ENCODE results near the gene ZDHHC20. TPM values are rescaled to one million over a fixed set of nuclear protein-coding genes. Genes with fewer than 3 reads are reported as not detected.
"Not testable (repeated sequence)": the region's sequence is repeated elsewhere in the genome, so short reads cannot be mapped to it uniquely, and the experiment has no call there.

ZDHHC20 gene
- total and polyA plus RNA-seq, 2 experiments from 2014 or later = 25.2 to 132 TPM

DNA sequence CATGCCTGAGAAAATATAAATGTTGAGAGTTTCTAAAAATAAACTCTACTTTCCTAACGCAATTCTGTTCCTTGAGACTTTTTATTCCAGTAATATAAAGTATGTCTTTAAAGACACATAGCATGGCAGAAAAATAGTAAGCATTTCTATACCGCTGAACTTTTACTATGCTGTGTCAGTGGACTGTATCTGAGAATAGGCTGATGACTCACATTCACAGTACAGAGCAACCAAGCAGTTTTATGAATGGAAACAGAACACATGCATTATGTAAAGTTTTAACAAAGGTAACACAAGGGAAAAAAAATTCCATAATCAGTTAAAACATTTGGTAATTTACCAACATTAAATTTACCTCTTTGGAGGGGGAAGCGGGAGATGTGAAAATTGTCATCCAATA lies 38.4 kb downstream of the ZDHHC20 start:
- no peak overlapping the region for H3K4me3 ChIP-seq
- H3K79me2 ChIP-seq = peaks cover 43% of the 10 kb centered on the region
- no peak overlapping the region for H2AFZ ChIP-seq
- TF ChIP-seq, protein P1, sequence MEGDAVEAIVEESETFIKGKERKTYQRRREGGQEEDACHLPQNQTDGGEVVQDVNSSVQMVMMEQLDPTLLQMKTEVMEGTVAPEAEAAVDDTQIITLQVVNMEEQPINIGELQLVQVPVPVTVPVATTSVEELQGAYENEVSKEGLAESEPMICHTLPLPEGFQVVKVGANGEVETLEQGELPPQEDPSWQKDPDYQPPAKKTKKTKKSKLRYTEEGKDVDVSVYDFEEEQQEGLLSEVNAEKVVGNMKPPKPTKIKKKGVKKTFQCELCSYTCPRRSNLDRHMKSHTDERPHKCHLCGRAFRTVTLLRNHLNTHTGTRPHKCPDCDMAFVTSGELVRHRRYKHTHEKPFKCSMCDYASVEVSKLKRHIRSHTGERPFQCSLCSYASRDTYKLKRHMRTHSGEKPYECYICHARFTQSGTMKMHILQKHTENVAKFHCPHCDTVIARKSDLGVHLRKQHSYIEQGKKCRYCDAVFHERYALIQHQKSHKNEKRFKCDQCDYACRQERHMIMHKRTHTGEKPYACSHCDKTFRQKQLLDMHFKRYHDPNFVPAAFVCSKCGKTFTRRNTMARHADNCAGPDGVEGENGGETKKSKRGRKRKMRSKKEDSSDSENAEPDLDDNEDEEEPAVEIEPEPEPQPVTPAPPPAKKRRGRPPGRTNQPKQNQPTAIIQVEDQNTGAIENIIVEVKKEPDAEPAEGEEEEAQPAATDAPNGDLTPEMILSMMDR (IDR thresholded peaks at IDR 0.05; ENCODE audit: poor library complexity) = no peak
- TF ChIP-seq EZH2phosphoT487 (IDR thresholded peaks at IDR 0.05; ENCODE audit: low read depth, severe bottlenecking, unreplicated experiment) (no peak), EZH2 (IDR thresholded peaks at IDR 0.05; ENCODE audit: borderline replicate concordance) (no peak)
- H3K27me3 ChIP-seq = no peaks in the 10 kb centered on the region
- peaks cover 4% of the 10 kb centered on the region for H4K20me1 ChIP-seq (ENCODE audit: insufficient read depth, poor library complexity, severe bottlenecking)
- DNase-seq (ENCODE audit: low spot score) = peak; percentile 17
- H3K4me1 ChIP-seq (ENCODE audit: insufficient read depth) = no peaks in the 10 kb centered on the region
- no peaks in the 10 kb centered on the region for H3K36me3 ChIP-seq (replicated peaks; ENCODE audit: insufficient read depth, low read depth)
- no peaks in the 10 kb centered on the region for H3K9me2 ChIP-seq (replicated peaks; ENCODE audit: insufficient read depth)
- H3K9me3 ChIP-seq (ENCODE audit: low read depth) = no peaks in the 10 kb centered on the region
- no peak overlapping the region for H3K4me2 ChIP-seq
- WGBS (ENCODE audit: low lambda C conversion rate, missing lambda C conversion rate) = 75% methylated on average over 3 of the region's 3 CpGs
- H3K27ac ChIP-seq = no peak overlapping the region

DNA sequence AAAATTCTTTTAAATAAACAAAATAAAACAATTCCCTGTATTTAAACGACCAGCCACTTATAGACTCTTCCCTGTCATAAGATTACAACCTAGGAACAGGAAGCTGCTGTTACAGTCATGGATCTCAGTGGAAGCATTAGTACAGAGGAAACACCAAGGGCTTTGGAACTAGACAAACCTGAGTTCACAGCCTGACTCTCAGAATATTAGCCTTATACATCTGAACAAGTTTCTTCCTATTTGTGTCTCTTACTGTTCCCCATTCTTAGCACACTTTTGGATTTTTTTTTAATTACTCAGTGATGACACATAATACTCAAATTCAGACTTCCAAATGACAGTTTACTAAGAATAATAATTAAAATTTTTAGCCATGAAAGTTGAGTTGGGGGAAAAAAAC lies 46.1 kb downstream of the ZDHHC20 start:
- Histone ChIP-seq H4K20me1 (ENCODE audit: insufficient read depth, poor library complexity, severe bottlenecking) (no peaks in the 10 kb centered on the region), H3K9me3 (ENCODE audit: low read depth) (no peaks in the 10 kb centered on the region), H2AFZ (no peak overlapping the region), H3K4me2 (no peak overlapping the region), H3K27ac (no peak overlapping the region), H3K9me2 (replicated peaks; ENCODE audit: insufficient read depth) (no peaks in the 10 kb centered on the region), H3K4me1 (ENCODE audit: insufficient read depth) (no peaks in the 10 kb centered on the region), H3K27me3 (no peaks in the 10 kb centered on the region), H3K79me2 (peaks cover 12% of the 10 kb centered on the region), H3K4me3 (no peak overlapping the region), H3K36me3 (replicated peaks; ENCODE audit: insufficient read depth, low read depth) (no peaks in the 10 kb centered on the region)
- no peak for TF ChIP-seq EZH2 (IDR thresholded peaks at IDR 0.05; ENCODE audit: borderline replicate concordance)
- TF ChIP-seq, protein P1 (IDR thresholded peaks at IDR 0.05; ENCODE audit: poor library complexity) = no peak
- no peak for TF ChIP-seq EZH2phosphoT487 (IDR thresholded peaks at IDR 0.05; ENCODE audit: low read depth, severe bottlenecking, unreplicated experiment)
- 80% methylated on average over 1 of the region's 1 CpG for WGBS (ENCODE audit: low lambda C conversion rate, missing lambda C conversion rate)
- no peak for DNase-seq (ENCODE audit: low spot score)

DNA sequence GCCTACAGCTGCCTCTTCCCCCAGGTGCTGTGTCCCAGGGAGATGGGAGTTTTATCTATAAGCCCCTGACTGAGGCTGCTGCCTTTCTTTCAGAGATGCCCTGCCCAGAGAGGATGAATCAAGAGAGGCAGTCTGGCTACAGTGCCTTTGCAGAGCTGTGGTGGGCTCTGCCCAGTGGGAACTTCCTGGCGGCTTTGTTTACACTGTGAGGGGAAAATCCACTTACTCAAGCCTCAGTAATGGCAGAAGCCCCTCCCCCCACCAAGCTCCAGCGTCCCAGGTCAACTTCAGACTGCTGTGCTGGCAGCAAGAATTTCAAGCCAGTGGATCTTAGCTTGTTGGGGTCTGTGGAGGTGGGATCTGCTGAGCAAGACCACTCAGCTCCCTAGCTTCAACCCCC lies 48.6 kb downstream of the ZDHHC20 start:
- WGBS (ENCODE audit: low lambda C conversion rate, missing lambda C conversion rate) = 49% methylated on average over 2 of the region's 2 CpGs
- not testable (repeated sequence) for H3K79me2 ChIP-seq; H3K4me1 ChIP-seq (ENCODE audit: insufficient read depth); H3K4me3 ChIP-seq; DNase-seq (ENCODE audit: low spot score); H3K27me3 ChIP-seq; H3K36me3 ChIP-seq (replicated peaks; ENCODE audit: insufficient read depth, low read depth); H3K9me3 ChIP-seq (ENCODE audit: low read depth); H3K4me2 ChIP-seq; H3K27ac ChIP-seq; H3K9me2 ChIP-seq (replicated peaks; ENCODE audit: insufficient read depth); H4K20me1 ChIP-seq (ENCODE audit: insufficient read depth, poor library complexity, severe bottlenecking); H2AFZ ChIP-seq

DNA sequence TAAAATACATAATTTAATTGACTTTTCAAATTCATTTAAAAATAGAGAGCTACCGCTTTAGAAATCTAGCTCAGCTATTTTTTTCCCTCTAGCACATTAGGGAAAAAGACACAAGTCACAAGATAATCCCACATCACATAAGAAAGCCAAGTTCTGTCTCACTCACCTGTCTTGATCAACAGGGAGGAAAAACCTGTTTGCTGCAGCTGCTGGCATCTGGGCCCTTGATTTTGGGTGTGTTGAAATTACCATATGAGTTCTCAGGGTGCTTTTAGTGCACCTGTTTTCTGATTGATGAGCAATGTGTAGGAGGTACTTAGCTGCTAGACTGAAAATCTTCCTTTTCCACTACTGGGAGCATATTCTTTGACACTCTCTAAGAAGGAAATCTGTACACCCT lies 53.8 kb downstream of the ZDHHC20 start:
- no peak overlapping the region for H3K4me2 ChIP-seq
- TF ChIP-seq EZH2phosphoT487 (IDR thresholded peaks at IDR 0.05; ENCODE audit: low read depth, severe bottlenecking, unreplicated experiment) = no peak
- no peak for TF ChIP-seq EZH2 (IDR thresholded peaks at IDR 0.05; ENCODE audit: borderline replicate concordance)
- TF ChIP-seq, protein P1 (IDR thresholded peaks at IDR 0.05; ENCODE audit: poor library complexity) = no peak
- DNase-seq (ENCODE audit: low spot score) = no peak
- no peaks in the 10 kb centered on the region for H3K27me3 ChIP-seq
- no peaks in the 10 kb centered on the region for H3K36me3 ChIP-seq (replicated peaks; ENCODE audit: insufficient read depth, low read depth)
- H3K4me1 ChIP-seq (ENCODE audit: insufficient read depth) = no peaks in the 10 kb centered on the region
- H3K27ac ChIP-seq = no peak overlapping the region
- H2AFZ ChIP-seq = no peak overlapping the region
- no peaks in the 10 kb centered on the region for H3K9me2 ChIP-seq (replicated peaks; ENCODE audit: insufficient read depth)
- H3K9me3 ChIP-seq (ENCODE audit: low read depth) = no peaks in the 10 kb centered on the region
- no peak overlapping the region for H3K4me3 ChIP-seq
- H4K20me1 ChIP-seq (ENCODE audit: insufficient read depth, poor library complexity, severe bottlenecking) = peaks cover 3% of the 10 kb centered on the region
- WGBS (ENCODE audit: low lambda C conversion rate, missing lambda C conversion rate) = 100% methylated on average over 1 of the region's 1 CpG
- peaks cover 3% of the 10 kb centered on the region for H3K79me2 ChIP-seq
